Measurements from ENCODE around the gene GLIS1. TPM values are rescaled to one million over a fixed set of nuclear protein-coding genes. Genes with fewer than 3 reads are reported as not detected.

Gene GLIS1
- total RNA-seq, 1 donor from 2014 or later = 0.07 TPM

DNA sequence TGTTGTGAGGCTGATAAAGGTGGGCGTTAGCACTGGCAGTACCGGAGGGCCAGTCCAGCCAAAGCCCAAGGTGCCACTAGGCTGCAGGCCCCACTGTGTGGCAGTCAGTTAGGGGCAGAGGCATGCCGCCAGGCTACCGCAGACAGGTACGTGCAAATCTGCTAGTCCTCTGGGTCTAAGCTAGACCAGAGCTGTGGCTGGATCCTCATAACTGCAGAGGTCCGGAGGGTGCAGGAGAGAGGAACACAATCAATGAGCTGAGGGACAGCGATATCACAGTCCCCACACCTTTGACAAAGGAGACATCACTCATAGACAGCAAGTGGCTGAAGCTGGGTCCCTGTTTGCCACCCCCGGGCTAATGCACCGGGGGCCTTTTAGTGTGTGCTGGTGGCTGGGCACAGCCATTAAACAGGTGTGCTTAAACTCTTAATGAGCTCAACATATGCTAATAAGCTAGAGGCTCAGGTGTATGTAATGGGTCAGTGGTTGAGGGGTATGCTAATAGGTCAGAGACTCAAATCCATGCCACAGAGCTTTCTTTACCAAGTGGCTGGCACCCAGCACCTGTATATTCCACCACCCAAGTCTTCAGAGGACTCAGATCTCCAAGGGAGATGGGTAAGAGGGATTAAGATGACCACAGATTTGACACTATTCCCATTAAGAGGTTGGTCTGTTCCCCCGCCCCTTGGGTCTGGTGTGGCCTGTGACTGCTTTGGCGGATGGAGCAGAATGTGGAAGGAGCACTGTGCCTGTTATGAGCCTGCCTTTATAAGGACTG is 82.0 kb downstream of the GLIS1 start:
- peaks cover 5% of the 10 kb centered on the region for H3K9me3 Mint-ChIP-seq (ENCODE audit: unreplicated experiment)
- peak overlapping the region; percentile 75 for H3K4me2 ChIP-seq (ENCODE audit: low read length)

DNA sequence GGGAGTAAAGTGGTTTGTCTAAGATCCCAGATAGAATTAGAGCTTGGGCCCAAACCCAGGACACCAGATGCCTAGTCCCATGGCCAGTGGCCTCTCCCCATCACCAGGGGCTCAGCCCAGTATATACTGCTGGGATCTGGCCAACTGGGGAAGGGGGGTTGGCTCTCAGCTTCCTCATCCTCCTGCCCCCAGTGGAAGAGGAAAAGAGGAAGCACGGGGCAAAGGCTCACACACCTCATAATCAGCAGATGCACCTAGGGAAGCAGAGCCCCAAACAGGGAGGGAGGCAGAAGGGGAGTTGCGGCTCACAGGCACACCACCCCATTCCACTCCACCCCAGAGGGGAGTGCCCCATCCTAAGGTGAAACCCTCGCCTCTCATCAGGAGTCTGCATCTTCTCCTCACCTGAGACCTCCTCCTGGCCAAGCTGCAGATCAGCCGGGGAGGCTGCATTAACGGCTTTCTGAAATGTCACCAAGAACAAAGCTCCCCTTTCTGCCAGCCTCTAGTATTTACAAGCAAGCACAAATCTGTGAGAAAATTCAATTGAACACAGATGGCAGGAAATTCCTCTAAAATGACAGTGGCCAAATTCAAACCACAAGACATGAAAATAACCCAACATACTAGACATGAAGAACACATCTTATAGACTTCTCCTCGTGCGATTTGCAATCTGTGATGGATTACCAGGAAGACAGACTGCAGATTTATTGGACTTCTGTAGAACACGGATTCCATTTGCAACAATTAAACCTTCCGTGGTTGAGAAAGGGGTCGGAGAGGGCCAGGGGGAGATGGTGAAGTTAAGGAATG is 82.8 kb downstream of the GLIS1 start:
- Mint-ChIP-seq H3K9me3 (ENCODE audit: unreplicated experiment) (peaks cover 5% of the 10 kb centered on the region), H3K4me1 (ENCODE audit: low read depth, unreplicated experiment) (peaks cover 14% of the 10 kb centered on the region), H3K27me3 (ENCODE audit: low read depth, unreplicated experiment) (peaks cover 50% of the 10 kb centered on the region), H3K36me3 (ENCODE audit: low read depth, unreplicated experiment) (peaks cover 3% of the 10 kb centered on the region), H3K27ac (ENCODE audit: unreplicated experiment) (no peak overlapping the region), H3K4me3 (ENCODE audit: unreplicated experiment) (no peak overlapping the region)
- Histone ChIP-seq H3K36me3 (ENCODE audit: insufficient read depth, low read length) (no peaks in the 10 kb centered on the region), H3K27me3 (ENCODE audit: insufficient read depth, low read length) (no peaks in the 10 kb centered on the region), H3K9me3 (ENCODE audit: insufficient read depth, low read depth, low read length) (no peaks in the 10 kb centered on the region), H3K9ac (ENCODE audit: low read length) (peak overlapping the region; percentile 57), H2AFZ (ENCODE audit: low read depth, low read length) (no peak overlapping the region), H3K4me1 (ENCODE audit: insufficient read depth, low read length) (peaks cover 33% of the 10 kb centered on the region), H3K4me3 (ENCODE audit: insufficient read depth, low read depth, low read length) (peak overlapping the region; percentile 19), H4K20me1 (ENCODE audit: insufficient read depth, low read length) (peaks cover 98% of the 10 kb centered on the region), H3K4me2 (ENCODE audit: low read length) (peak overlapping the region; percentile 75), H3K79me2 (ENCODE audit: insufficient read depth, low read length) (peaks cover 85% of the 10 kb centered on the region), H3K27ac (ENCODE audit: low read depth, low read length) (peak overlapping the region; percentile 65)
- no peak for TF ChIP-seq EZH2 (IDR thresholded peaks at IDR 0.05; ENCODE audit: insufficient read depth, low read length)
- TF ChIP-seq, protein P1, sequence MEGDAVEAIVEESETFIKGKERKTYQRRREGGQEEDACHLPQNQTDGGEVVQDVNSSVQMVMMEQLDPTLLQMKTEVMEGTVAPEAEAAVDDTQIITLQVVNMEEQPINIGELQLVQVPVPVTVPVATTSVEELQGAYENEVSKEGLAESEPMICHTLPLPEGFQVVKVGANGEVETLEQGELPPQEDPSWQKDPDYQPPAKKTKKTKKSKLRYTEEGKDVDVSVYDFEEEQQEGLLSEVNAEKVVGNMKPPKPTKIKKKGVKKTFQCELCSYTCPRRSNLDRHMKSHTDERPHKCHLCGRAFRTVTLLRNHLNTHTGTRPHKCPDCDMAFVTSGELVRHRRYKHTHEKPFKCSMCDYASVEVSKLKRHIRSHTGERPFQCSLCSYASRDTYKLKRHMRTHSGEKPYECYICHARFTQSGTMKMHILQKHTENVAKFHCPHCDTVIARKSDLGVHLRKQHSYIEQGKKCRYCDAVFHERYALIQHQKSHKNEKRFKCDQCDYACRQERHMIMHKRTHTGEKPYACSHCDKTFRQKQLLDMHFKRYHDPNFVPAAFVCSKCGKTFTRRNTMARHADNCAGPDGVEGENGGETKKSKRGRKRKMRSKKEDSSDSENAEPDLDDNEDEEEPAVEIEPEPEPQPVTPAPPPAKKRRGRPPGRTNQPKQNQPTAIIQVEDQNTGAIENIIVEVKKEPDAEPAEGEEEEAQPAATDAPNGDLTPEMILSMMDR (IDR thresholded peaks at IDR 0.05; ENCODE audit: insufficient read depth, low read depth, low read length) = no peak
- FAIRE-seq (peak; percentile 68), DNase-seq (ENCODE audit: low read depth) (peak; percentile 82)

More for the DNA sequence above, 82.0 kb downstream of the GLIS1 start:
- Histone ChIP-seq H2AFZ (ENCODE audit: low read depth, low read length) (no peak overlapping the region), H3K4me3 (ENCODE audit: insufficient read depth, low read depth, low read length) (peak overlapping the region; percentile 19), H3K27ac (ENCODE audit: low read depth, low read length) (peak overlapping the region; percentile 41), H3K79me2 (ENCODE audit: insufficient read depth, low read length) (peaks cover 87% of the 10 kb centered on the region), H3K4me1 (ENCODE audit: insufficient read depth, low read length) (peaks cover 33% of the 10 kb centered on the region), H3K9me3 (ENCODE audit: insufficient read depth, low read depth, low read length) (no peaks in the 10 kb centered on the region), H4K20me1 (ENCODE audit: insufficient read depth, low read length) (peaks cover 100% of the 10 kb centered on the region), H3K27me3 (ENCODE audit: insufficient read depth, low read length) (no peaks in the 10 kb centered on the region), H3K36me3 (ENCODE audit: insufficient read depth, low read length) (no peaks in the 10 kb centered on the region), H3K9ac (ENCODE audit: low read length) (no peak overlapping the region)
- no peak for TF ChIP-seq EZH2 (IDR thresholded peaks at IDR 0.05; ENCODE audit: insufficient read depth, low read length)
- H3K27me3 Mint-ChIP-seq (ENCODE audit: low read depth, unreplicated experiment) = peaks cover 51% of the 10 kb centered on the region
- H3K4me1 Mint-ChIP-seq (ENCODE audit: low read depth, unreplicated experiment) = peaks cover 14% of the 10 kb centered on the region
- DNase-seq (ENCODE audit: low read depth) = no peak
- peaks cover 3% of the 10 kb centered on the region for H3K36me3 Mint-ChIP-seq (ENCODE audit: low read depth, unreplicated experiment)
- H3K4me3 Mint-ChIP-seq (ENCODE audit: unreplicated experiment) = no peak overlapping the region
- no peak for FAIRE-seq
- no peak overlapping the region for H3K27ac Mint-ChIP-seq (ENCODE audit: unreplicated experiment)
